GM23338 (cell line): Measurements from ENCODE around the gene TNK2.

ENCODE experiments used
- CREB1 ChIP-seq: fragments of 250-450 bp; sonication (Bioruptor Pico); IDR thresholded peaks from 2 replicates; pipeline ENCODE4 v1.5.0; 2020; ENCODE audit warnings: low read depth, mild to moderate bottlenecking, moderate library complexity
- EZH2 ChIP-seq: fragments of 200-600 bp; sonication (generic); IDR thresholded peaks from one replicate; pipeline ENCODE4 v1.8.0; 2017; ENCODE audit warnings: antibody characterized with exemption, mild to moderate bottlenecking, low read depth; ENCODE audit not compliant: unreplicated experiment
- EZH2phosphoT487 ChIP-seq: fragments of 200-600 bp; sonication (generic); IDR thresholded peaks from one replicate; pipeline ENCODE4 v1.8.1; 2018; ENCODE audit warnings: antibody characterized with exemption; ENCODE audit not compliant: unreplicated experiment
- JUNB ChIP-seq: IDR thresholded peaks from one replicate; pipeline ENCODE4 v1.6.1; 2016; ENCODE audit warnings: antibody characterized with exemption; ENCODE audit not compliant: unreplicated experiment
- NANOG ChIP-seq: IDR thresholded peaks from 2 replicates; pipeline ENCODE4 v1.6.1; 2016; ENCODE audit warnings: antibody characterized with exemption, borderline replicate concordance
- POLR2AphosphoS5 ChIP-seq: IDR thresholded peaks from 2 replicates; pipeline ENCODE4 v1.6.1; 2016; ENCODE audit warnings: antibody characterized with exemption, low read depth
- STAT1 ChIP-seq: IDR thresholded peaks from one replicate; pipeline ENCODE4 v1.6.1; 2016; ENCODE audit warnings: antibody characterized with exemption; ENCODE audit not compliant: unreplicated experiment
- ZNF114 ChIP-seq: fragments of 250-450 bp; sonication (Bioruptor Pico); IDR thresholded peaks from 2 replicates; pipeline ENCODE4 v1.5.0; 2020; ENCODE audit warnings: mild to moderate bottlenecking, moderate library complexity
- ZNF331 ChIP-seq: fragments of 250-450 bp; sonication (Bioruptor Pico); IDR thresholded peaks from 2 replicates; pipeline ENCODE4 v1.5.0; 2020; ENCODE audit warnings: low read depth, mild to moderate bottlenecking, moderate library complexity
- TF ChIP-seq, protein P1 (sequence below), 2 experiments: fragments of 200-600 bp in 1 of 2; sonication (generic) in 1 of 2; conservative IDR thresholded peaks; 2 replicates each; pipeline versions ENCODE4 v1.5.1 to v1.6.1; 2016 to 2017; ENCODE audit warnings: antibody characterized with exemption in 2 of 2, low read depth in 2 of 2, mild to moderate bottlenecking in 2 of 2, moderate library complexity in 1 of 2
- TF ChIP-seq, protein P2 (sequence below): IDR thresholded peaks from 2 replicates; pipeline ENCODE4 v1.6.1; 2016; ENCODE audit warnings: antibody characterized with exemption
- TF ChIP-seq, protein P3 (sequence below): IDR thresholded peaks from one replicate; pipeline ENCODE4 v1.6.1; 2018; ENCODE audit warnings: antibody characterized with exemption; ENCODE audit not compliant: unreplicated experiment
- TF ChIP-seq, protein P4 (sequence below): fragments of 250-450 bp; sonication (Bioruptor Pico); IDR thresholded peaks from 2 replicates; pipeline ENCODE4 v1.5.0; 2020; ENCODE audit warnings: mild to moderate bottlenecking, moderate library complexity

DNA sequence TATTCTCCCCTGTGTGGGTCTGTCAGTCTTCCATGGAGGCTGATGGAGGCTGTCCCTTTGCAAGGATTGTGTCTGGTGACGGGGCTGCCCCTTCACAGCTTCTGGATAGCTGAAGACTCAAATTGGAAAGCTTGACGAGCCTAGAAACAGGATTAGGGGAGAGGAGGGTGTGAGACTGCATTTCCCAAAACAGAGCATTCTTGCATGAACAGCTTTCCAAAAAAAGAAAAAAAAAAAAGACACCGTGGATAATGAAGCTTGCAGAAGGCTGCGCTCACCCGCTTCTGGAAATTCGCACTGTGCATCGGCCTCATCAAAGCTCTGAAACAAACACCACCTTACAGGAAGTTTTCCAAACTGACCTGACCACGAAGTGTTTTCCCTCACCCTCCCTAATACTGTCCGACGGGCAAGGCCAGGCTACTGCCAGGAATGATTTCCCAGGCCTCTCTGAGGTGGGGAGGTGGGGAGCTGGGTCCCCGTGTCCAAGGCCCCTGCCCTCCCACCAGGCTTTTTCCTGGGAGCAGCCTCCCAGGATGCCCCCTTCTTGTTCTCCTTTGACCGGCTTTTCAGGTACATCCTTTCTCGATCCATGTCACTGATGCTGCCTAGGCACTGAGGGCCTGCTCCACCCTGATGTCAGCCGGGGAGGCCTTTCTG, 71.7 kb downstream of the TNK2 start:
- TF ChIP-seq POLR2AphosphoS5 (no peak), EZH2 (no peak), EZH2phosphoT487 (no peak), CREB1 (CRISPR knock-in tag) (no peak), ZNF331 (no peak), JUNB (no peak), NANOG (no peak), STAT1 (no peak), ZNF114 (CRISPR knock-in tag) (no peak)
- TF ChIP-seq, protein P1, sequence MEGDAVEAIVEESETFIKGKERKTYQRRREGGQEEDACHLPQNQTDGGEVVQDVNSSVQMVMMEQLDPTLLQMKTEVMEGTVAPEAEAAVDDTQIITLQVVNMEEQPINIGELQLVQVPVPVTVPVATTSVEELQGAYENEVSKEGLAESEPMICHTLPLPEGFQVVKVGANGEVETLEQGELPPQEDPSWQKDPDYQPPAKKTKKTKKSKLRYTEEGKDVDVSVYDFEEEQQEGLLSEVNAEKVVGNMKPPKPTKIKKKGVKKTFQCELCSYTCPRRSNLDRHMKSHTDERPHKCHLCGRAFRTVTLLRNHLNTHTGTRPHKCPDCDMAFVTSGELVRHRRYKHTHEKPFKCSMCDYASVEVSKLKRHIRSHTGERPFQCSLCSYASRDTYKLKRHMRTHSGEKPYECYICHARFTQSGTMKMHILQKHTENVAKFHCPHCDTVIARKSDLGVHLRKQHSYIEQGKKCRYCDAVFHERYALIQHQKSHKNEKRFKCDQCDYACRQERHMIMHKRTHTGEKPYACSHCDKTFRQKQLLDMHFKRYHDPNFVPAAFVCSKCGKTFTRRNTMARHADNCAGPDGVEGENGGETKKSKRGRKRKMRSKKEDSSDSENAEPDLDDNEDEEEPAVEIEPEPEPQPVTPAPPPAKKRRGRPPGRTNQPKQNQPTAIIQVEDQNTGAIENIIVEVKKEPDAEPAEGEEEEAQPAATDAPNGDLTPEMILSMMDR (conservative IDR thresholded peaks at IDR 0.05; ENCODE audit: low read depth in 2 of 2): no peak
- TF ChIP-seq, protein P2, sequence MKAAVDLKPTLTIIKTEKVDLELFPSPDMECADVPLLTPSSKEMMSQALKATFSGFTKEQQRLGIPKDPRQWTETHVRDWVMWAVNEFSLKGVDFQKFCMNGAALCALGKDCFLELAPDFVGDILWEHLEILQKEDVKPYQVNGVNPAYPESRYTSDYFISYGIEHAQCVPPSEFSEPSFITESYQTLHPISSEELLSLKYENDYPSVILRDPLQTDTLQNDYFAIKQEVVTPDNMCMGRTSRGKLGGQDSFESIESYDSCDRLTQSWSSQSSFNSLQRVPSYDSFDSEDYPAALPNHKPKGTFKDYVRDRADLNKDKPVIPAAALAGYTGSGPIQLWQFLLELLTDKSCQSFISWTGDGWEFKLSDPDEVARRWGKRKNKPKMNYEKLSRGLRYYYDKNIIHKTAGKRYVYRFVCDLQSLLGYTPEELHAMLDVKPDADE: no peak
- TF ChIP-seq, protein P3, sequence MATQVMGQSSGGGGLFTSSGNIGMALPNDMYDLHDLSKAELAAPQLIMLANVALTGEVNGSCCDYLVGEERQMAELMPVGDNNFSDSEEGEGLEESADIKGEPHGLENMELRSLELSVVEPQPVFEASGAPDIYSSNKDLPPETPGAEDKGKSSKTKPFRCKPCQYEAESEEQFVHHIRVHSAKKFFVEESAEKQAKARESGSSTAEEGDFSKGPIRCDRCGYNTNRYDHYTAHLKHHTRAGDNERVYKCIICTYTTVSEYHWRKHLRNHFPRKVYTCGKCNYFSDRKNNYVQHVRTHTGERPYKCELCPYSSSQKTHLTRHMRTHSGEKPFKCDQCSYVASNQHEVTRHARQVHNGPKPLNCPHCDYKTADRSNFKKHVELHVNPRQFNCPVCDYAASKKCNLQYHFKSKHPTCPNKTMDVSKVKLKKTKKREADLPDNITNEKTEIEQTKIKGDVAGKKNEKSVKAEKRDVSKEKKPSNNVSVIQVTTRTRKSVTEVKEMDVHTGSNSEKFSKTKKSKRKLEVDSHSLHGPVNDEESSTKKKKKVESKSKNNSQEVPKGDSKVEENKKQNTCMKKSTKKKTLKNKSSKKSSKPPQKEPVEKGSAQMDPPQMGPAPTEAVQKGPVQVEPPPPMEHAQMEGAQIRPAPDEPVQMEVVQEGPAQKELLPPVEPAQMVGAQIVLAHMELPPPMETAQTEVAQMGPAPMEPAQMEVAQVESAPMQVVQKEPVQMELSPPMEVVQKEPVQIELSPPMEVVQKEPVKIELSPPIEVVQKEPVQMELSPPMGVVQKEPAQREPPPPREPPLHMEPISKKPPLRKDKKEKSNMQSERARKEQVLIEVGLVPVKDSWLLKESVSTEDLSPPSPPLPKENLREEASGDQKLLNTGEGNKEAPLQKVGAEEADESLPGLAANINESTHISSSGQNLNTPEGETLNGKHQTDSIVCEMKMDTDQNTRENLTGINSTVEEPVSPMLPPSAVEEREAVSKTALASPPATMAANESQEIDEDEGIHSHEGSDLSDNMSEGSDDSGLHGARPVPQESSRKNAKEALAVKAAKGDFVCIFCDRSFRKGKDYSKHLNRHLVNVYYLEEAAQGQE: no peak
- TF ChIP-seq, protein P4, sequence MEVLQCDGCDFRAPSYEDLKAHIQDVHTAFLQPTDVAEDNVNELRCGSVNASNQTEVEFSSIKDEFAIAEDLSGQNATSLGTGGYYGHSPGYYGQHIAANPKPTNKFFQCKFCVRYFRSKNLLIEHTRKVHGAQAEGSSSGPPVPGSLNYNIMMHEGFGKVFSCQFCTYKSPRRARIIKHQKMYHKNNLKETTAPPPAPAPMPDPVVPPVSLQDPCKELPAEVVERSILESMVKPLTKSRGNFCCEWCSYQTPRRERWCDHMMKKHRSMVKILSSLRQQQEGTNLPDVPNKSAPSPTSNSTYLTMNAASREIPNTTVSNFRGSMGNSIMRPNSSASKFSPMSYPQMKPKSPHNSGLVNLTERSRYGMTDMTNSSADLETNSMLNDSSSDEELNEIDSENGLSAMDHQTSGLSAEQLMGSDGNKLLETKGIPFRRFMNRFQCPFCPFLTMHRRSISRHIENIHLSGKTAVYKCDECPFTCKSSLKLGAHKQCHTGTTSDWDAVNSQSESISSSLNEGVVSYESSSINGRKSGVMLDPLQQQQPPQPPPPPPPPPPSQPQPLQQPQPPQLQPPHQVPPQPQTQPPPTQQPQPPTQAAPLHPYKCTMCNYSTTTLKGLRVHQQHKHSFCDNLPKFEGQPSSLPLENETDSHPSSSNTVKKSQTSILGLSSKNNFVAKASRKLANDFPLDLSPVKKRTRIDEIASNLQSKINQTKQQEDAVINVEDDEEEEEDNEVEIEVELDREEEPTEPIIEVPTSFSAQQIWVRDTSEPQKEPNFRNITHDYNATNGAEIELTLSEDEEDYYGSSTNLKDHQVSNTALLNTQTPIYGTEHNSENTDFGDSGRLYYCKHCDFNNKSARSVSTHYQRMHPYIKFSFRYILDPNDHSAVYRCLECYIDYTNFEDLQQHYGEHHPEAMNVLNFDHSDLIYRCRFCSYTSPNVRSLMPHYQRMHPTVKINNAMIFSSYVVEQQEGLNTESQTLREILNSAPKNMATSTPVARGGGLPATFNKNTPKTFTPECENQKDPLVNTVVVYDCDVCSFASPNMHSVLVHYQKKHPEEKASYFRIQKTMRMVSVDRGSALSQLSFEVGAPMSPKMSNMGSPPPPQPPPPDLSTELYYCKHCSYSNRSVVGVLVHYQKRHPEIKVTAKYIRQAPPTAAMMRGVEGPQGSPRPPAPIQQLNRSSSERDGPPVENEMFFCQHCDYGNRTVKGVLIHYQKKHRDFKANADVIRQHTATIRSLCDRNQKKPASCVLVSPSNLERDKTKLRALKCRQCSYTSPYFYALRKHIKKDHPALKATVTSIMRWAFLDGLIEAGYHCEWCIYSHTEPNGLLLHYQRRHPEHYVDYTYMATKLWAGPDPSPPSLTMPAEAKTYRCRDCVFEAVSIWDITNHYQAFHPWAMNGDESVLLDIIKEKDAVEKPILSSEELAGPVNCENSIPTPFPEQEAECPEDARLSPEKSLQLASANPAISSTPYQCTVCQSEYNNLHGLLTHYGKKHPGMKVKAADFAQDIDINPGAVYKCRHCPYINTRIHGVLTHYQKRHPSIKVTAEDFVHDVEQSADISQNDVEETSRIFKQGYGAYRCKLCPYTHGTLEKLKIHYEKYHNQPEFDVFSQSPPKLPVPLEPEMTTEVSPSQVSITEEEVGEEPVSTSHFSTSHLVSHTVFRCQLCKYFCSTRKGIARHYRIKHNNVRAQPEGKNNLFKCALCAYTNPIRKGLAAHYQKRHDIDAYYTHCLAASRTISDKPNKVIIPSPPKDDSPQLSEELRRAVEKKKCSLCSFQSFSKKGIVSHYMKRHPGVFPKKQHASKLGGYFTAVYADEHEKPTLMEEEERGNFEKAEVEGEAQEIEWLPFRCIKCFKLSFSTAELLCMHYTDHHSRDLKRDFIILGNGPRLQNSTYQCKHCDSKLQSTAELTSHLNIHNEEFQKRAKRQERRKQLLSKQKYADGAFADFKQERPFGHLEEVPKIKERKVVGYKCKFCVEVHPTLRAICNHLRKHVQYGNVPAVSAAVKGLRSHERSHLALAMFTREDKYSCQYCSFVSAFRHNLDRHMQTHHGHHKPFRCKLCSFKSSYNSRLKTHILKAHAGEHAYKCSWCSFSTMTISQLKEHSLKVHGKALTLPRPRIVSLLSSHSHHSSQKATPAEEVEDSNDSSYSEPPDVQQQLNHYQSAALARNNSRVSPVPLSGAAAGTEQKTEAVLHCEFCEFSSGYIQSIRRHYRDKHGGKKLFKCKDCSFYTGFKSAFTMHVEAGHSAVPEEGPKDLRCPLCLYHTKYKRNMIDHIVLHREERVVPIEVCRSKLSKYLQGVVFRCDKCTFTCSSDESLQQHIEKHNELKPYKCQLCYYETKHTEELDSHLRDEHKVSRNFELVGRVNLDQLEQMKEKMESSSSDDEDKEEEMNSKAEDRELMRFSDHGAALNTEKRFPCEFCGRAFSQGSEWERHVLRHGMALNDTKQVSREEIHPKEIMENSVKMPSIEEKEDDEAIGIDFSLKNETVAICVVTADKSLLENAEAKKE: no peak
